HG02623 (cell line): ENCODE measurements around the gene ATG16L2.
"Not testable (repeated sequence)": the region's sequence is repeated elsewhere in the genome, so short reads cannot be mapped to it uniquely, and the experiment has no call there.

ENCODE experiments used
- ATAC-seq: cut with Tn5 transposase; IDR thresholded peaks from one replicate; pipeline ENCODE4 v1.9.1; 2021; ENCODE audit warnings: moderate library complexity; ENCODE audit not compliant: unreplicated experiment

ATG16L2 gene

GRCh38 chr11:72799441-72799840 lies 14.8 kb upstream of the ATG16L2 start:
- ATAC-seq, result no peak

- ATAC-seq, result no peak
Observed at GRCh38 chr11:72802822-72803221, 11.4 kb upstream of the ATG16L2 start.

GRCh38 chr11:72805216-72805615 lies 9.0 kb upstream of the ATG16L2 start:
- no peak for ATAC-seq

GRCh38 chr11:72806378-72806777 lies 7.8 kb upstream of the ATG16L2 start:
- not testable (repeated sequence) for ATAC-seq

- no peak for ATAC-seq
Observed at GRCh38 chr11:72807021-72807693, 7.1 kb upstream of the ATG16L2 start.

GRCh38 chr11:72807792-72808191 lies 6.4 kb upstream of the ATG16L2 start:
- ATAC-seq, result no peak

- ATAC-seq, result no peak
Observed at GRCh38 chr11:72808331-72808798, 5.8 kb upstream of the ATG16L2 start.

GRCh38 chr11:72811686-72812085 lies 2.5 kb upstream of the ATG16L2 start:
- not testable (repeated sequence) for ATAC-seq

- no peak for ATAC-seq
Observed at GRCh38 chr11:72812604-72812966, 1.6 kb upstream of the ATG16L2 start.

- ATAC-seq, result no peak
Observed at GRCh38 chr11:72812967-72813739, 1.1 kb upstream of the ATG16L2 start.

- peak; percentile 56 for ATAC-seq
Observed at GRCh38 chr11:72813740-72814285, 398 bp upstream of the ATG16L2 start.

- no peak for ATAC-seq
Observed at GRCh38 chr11:72815110-72815618, 953 bp downstream of the ATG16L2 start.

- ATAC-seq, result no peak
Observed at GRCh38 chr11:72816404-72816990, 2.3 kb downstream of the ATG16L2 start.

GRCh38 chr11:72817966-72818365 lies 3.8 kb downstream of the ATG16L2 start:
- no peak for ATAC-seq

- ATAC-seq, result no peak
Observed at GRCh38 chr11:72818971-72819370, 4.8 kb downstream of the ATG16L2 start.

- ATAC-seq, result no peak
Observed at GRCh38 chr11:72820439-72821139, 6.4 kb downstream of the ATG16L2 start.

- no peak for ATAC-seq
Observed at GRCh38 chr11:72821221-72821919, 7.2 kb downstream of the ATG16L2 start.

GRCh38 chr11:72821920-72822799 lies 7.9 kb downstream of the ATG16L2 start:
- peak; percentile 39 for ATAC-seq

GRCh38 chr11:72823105-72823804 lies 9.0 kb downstream of the ATG16L2 start:
- ATAC-seq, result no peak
